Measurements from ENCODE around the gene BDKRB2.

BDKRB2 gene

GRCh38 chr14:96201965-96202364 lies 2.7 kb upstream of the BDKRB2 start:
- TF ChIP-seq CTCF (IDR thresholded peaks at IDR 0.05; ENCODE audit: low read depth, low read length), result no peak
- DNase-seq (ENCODE audit: extremely low read depth, low read depth), result no peak

DNA sequence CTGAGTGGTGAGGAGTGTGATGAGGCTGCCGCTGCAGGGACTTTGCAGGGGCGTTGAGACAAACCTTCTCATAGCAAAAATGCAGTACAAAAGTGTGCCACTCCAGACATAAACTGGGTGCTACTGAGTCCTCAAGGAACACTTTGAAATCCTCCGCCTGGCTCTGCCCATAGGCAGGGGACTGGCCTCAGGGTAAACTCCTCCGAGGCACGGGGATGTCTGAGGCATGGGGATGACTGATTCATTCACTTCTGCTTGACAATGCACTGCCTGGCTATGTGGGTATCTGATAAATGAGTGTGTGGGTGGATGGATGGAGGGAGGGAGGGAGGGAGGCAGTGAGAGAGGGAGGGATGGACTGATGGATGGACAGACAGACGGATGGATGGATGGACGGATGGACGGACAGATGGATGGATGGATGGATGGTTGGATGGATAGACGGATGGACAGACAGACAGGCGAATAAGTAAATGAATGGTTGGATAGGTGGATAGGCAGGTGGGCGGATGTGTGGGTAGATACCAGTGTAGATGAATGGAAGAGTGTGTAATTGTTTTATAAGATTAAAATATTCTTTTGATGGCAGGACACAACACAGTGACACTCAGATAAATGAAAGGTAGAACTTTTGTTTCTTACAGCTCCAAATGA lies 2.1 kb upstream of the BDKRB2 start:
- TF ChIP-seq CTCF (IDR thresholded peaks at IDR 0.05; ENCODE audit: low read depth, low read length), result no peak
- DNase-seq (ENCODE audit: extremely low read depth, low read depth), result no peak

DNA sequence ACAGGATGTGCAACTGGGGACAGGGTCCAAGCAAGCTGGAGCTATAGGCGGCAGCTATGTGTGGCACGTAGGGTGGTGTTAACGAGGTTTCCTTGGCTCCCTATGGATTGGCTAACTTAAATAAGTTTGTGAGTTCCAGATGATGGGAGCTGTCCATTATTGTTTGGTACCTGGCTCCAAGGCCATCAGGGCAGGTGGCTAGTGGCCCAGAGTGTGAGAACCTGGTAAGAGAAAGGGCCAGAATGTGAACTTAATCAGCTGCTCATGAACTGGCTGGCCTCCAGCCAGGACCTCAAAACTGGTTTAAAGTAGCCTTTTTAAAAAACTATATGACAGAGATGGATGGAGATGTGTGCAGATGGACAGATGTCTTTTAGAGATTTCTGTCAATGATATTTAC lies 1.5 kb upstream of the BDKRB2 start:
- no peak for TF ChIP-seq CTCF (IDR thresholded peaks at IDR 0.05; ENCODE audit: low read depth, low read length)
- no peak for DNase-seq (ENCODE audit: extremely low read depth, low read depth)

- no peak for TF ChIP-seq CTCF (IDR thresholded peaks at IDR 0.05; ENCODE audit: low read depth, low read length)
- no peak for DNase-seq (ENCODE audit: extremely low read depth, low read depth)
These were observed 1.0 kb upstream of the BDKRB2 start for GRCh38 chr14:96203635-96204034.

GRCh38 chr14:96205059-96205977 lies 679 bp downstream of the BDKRB2 start:
- DNase-seq (ENCODE audit: extremely low read depth, low read depth), result no peak
- TF ChIP-seq CTCF (IDR thresholded peaks at IDR 0.05; ENCODE audit: low read depth, low read length), result no peak

DNA sequence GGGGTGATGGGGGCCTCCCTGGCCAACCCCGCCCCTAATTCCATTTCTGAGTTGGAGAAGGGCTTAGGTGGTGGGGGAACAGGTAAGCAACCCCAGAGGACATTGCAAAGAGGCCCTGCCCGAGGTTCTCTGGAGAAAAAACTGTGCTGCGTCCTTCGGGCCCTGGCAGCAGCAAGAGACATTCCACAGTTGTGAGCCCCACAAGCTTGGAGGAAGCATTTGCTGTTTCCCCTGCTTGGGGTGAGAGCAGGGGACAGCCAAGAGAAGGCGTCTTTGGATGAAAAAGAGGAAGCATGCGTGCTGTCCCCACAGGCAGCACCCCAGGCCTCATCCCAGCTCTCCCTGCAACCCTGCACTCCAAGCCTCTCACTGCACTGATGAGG lies 1.3 kb downstream of the BDKRB2 start:
- DNase-seq (ENCODE audit: extremely low read depth, low read depth), result no peak
- no peak for TF ChIP-seq CTCF (IDR thresholded peaks at IDR 0.05; ENCODE audit: low read depth, low read length)

DNA sequence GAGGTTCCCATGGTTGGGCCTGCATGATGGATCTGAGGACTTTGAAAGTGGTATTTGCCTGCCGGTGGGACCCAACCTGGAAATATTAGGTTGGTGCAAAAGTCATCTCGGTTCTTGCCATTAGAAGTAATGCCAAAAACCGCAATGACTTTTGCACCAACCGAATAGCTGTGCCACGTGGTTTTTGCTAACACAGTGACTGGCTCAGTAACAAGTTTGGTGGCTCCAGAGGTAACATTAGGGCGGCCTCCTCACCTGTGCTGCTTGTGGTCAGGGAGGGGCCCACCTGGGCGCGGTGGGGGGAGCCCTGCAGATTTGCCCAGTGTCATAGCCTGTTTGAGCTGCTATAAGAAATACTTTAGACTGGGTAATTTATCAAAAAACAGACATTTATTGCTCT lies 1.8 kb downstream of the BDKRB2 start:
- no peak for TF ChIP-seq CTCF (IDR thresholded peaks at IDR 0.05; ENCODE audit: low read depth, low read length)
- no peak for DNase-seq (ENCODE audit: extremely low read depth, low read depth)

All from AG09319 (cell line).